Neural cell (in vitro differentiated cells): ENCODE results near the gene TF. TPM values are rescaled to one million over a fixed set of nuclear protein-coding genes. Genes with fewer than 3 reads are reported as not detected.

Source experiments
- H2AFZ ChIP-seq: fragments of 200-600, 300-800 bp; sonication (generic), shearing (Covaris generic); 2 replicates; pipeline ENCODE4 v1.6.0; 2014; ENCODE audit warnings: low read depth, mild to moderate bottlenecking, antibody characterized with exemption, low read length, moderate library complexity
- H3F3A ChIP-seq: fragments of 200-600 bp; shearing (Covaris generic); 2 replicates; pipeline ENCODE4 v1.6.1; 2016; ENCODE audit warnings: mild to moderate bottlenecking, moderate library complexity, mixed read lengths, antibody characterized with exemption, low read length; ENCODE audit not compliant: insufficient read depth, poor library complexity, severe bottlenecking
- H3K27ac ChIP-seq: fragments of 200-600, 300-800 bp; sonication (generic), shearing (Covaris generic); 2 replicates; pipeline ENCODE4 v1.5.1; 2014; ENCODE audit warnings: mild to moderate bottlenecking, low read length, moderate library complexity
- H3K27me3 ChIP-seq: fragments of 300-800, 200-600 bp; sonication (generic), shearing (Covaris generic); 2 replicates; pipeline ENCODE4 v1.6.0; 2014; ENCODE audit warnings: mild to moderate bottlenecking, low read depth, low read length, moderate library complexity; ENCODE audit not compliant: insufficient read depth
- H3K36me3 ChIP-seq: fragments of 300-800, 200-600 bp; sonication (generic), shearing (Covaris generic); 2 replicates; pipeline ENCODE4 v1.5.1; 2014; ENCODE audit warnings: mild to moderate bottlenecking, antibody characterized with exemption, low read length, moderate library complexity; ENCODE audit not compliant: insufficient read depth
- H3K4me2 ChIP-seq: fragments of 300-800, 200-600 bp; sonication (generic), shearing (Covaris generic); 2 replicates; pipeline ENCODE4 v1.6.0; 2014; ENCODE audit warnings: mild to moderate bottlenecking, low read length
- H3K4me3 ChIP-seq: fragments of 300-800, 200-600 bp; sonication (generic), shearing (Covaris generic); 2 replicates; pipeline ENCODE4 v1.5.1; 2014; ENCODE audit warnings: mild to moderate bottlenecking, low read length, moderate library complexity
- H3K79me2 ChIP-seq: fragments of 200-600 bp; shearing (Covaris generic); replicated peaks from 2 replicates; pipeline ENCODE4 v1.6.0; 2014; ENCODE audit warnings: mild to moderate bottlenecking, low read length, moderate library complexity; ENCODE audit not compliant: insufficient read depth
- H3K9ac ChIP-seq: fragments of 300-800, 200-600 bp; sonication (generic), shearing (Covaris generic); 2 replicates; pipeline ENCODE4 v1.6.1; 2016; ENCODE audit warnings: mild to moderate bottlenecking, low read length, mixed read lengths
- H3K9me2 ChIP-seq: fragments of 200-600 bp; shearing (Covaris generic); 2 replicates; pipeline ENCODE4 v1.6.1; 2016; ENCODE audit warnings: mild to moderate bottlenecking, low read length, mixed read lengths; ENCODE audit not compliant: insufficient read depth
- H3K9me3 ChIP-seq: fragments of 200-600, 300-800 bp; sonication (generic), shearing (Covaris generic); 2 replicates; pipeline ENCODE4 v1.6.1; 2016; ENCODE audit warnings: mild to moderate bottlenecking, mixed run types, low read length, moderate library complexity, mixed read lengths
- H4K20me1 ChIP-seq: fragments of 200-600 bp; shearing (Covaris generic); 2 replicates; pipeline ENCODE4 v1.6.1; 2016; ENCODE audit warnings: mild to moderate bottlenecking, mixed run types; ENCODE audit not compliant: insufficient read depth
- CTCF ChIP-seq: fragments of 450-650 bp; IDR thresholded peaks from 2 replicates; pipeline ENCODE4 v1.5.1; 2014; ENCODE audit warnings: antibody characterized with exemption, mild to moderate bottlenecking, moderate library complexity; ENCODE audit not compliant: poor library complexity, severe bottlenecking
- EP300 ChIP-seq: fragments of 450-650 bp; conservative IDR thresholded peaks from 2 replicates; pipeline ENCODE4 v1.6.1; 2014; ENCODE audit warnings: antibody characterized with exemption, mild to moderate bottlenecking, moderate library complexity; ENCODE audit not compliant: poor library complexity, severe bottlenecking
- EZH2 ChIP-seq: fragments of 200-600, 300-800 bp; shearing (Covaris generic), sonication (generic); IDR thresholded peaks from 2 replicates; pipeline ENCODE4 v1.6.1; 2014; ENCODE audit warnings: antibody characterized with exemption, low read length, borderline replicate concordance, mild to moderate bottlenecking; ENCODE audit not compliant: insufficient read depth, poor library complexity, severe bottlenecking
- MXI1 ChIP-seq: fragments of 450-650 bp; conservative IDR thresholded peaks from 2 replicates; pipeline ENCODE4 v1.6.1; 2014; ENCODE audit warnings: antibody characterized with exemption, mild to moderate bottlenecking; ENCODE audit not compliant: poor library complexity, severe bottlenecking
- POLR2AphosphoS5 ChIP-seq: IDR thresholded peaks from 2 replicates; pipeline ENCODE4 v1.6.1; 2012
- RAD21 ChIP-seq: fragments of 450-650 bp; conservative IDR thresholded peaks from 2 replicates; pipeline ENCODE4 v1.6.1; 2014; ENCODE audit warnings: antibody characterized with exemption, mild to moderate bottlenecking, moderate library complexity
- REST ChIP-seq: IDR thresholded peaks from 2 replicates; pipeline ENCODE4 v1.6.1; 2012; ENCODE audit warnings: borderline replicate concordance
- SMC3 ChIP-seq: fragments of 450-650 bp; conservative IDR thresholded peaks from 2 replicates; pipeline ENCODE4 v1.6.1; 2014; ENCODE audit warnings: antibody characterized with exemption, mild to moderate bottlenecking, moderate library complexity; ENCODE audit not compliant: poor library complexity
- TAF1 ChIP-seq: IDR thresholded peaks from 2 replicates; pipeline ENCODE4 v1.6.1; 2012; ENCODE audit warnings: low read depth
- polyA plus RNA-seq: library from polyadenylated mRNA; depleted of rRNA; stranded (reverse); fragments of >200 nt; gene quantifications from 2 replicates; pipeline ENCODE4 v1.2.3, GENCODE V29; 2014

TF gene
- polyA plus RNA-seq, 1 donor from 2014 or later, result 1.4 TPM

GRCh38 chr3:133746712-133747066 lies 496 bp downstream of the TF start:
- Histone ChIP-seq H3F3A (no peaks in the 10 kb centered on the region), H3K4me2 (no peak overlapping the region), H3K9me2 (no peaks in the 10 kb centered on the region), H3K27me3 (no peaks in the 10 kb centered on the region), H3K9ac (no peak overlapping the region), H3K79me2 (no peaks in the 10 kb centered on the region), H2AFZ (no peak overlapping the region), H3K27ac (no peak overlapping the region), H3K36me3 (no peaks in the 10 kb centered on the region), H3K9me3 (no peaks in the 10 kb centered on the region), H4K20me1 (no peaks in the 10 kb centered on the region), H3K4me3 (no peak overlapping the region)
- no peak for TF ChIP-seq TAF1
- TF ChIP-seq RAD21, result no peak
- no peak for TF ChIP-seq EP300
- no peak for TF ChIP-seq SMC3
- TF ChIP-seq EZH2, result no peak
- no peak for TF ChIP-seq REST
- TF ChIP-seq MXI1, result no peak
- TF ChIP-seq POLR2AphosphoS5, result no peak

GRCh38 chr3:133747373-133747772 lies 1.2 kb downstream of the TF start:
- no peak overlapping the region for H3K4me3 ChIP-seq
- no peak overlapping the region for H3K27ac ChIP-seq
- H2AFZ ChIP-seq, result no peak overlapping the region
- H3K9ac ChIP-seq, result no peak overlapping the region
- H3K27me3 ChIP-seq, result no peaks in the 10 kb centered on the region
- TF ChIP-seq CTCF (no peak), EP300 (no peak), REST (no peak), TAF1 (no peak), EZH2 (no peak), MXI1 (no peak), SMC3 (no peak), RAD21 (no peak), POLR2AphosphoS5 (no peak)
- no peaks in the 10 kb centered on the region for H3K36me3 ChIP-seq
- no peak overlapping the region for H3K4me2 ChIP-seq
- H3F3A ChIP-seq, result no peaks in the 10 kb centered on the region
- no peaks in the 10 kb centered on the region for H3K9me2 ChIP-seq
- no peaks in the 10 kb centered on the region for H4K20me1 ChIP-seq
- H3K79me2 ChIP-seq, result no peaks in the 10 kb centered on the region
- H3K9me3 ChIP-seq, result no peaks in the 10 kb centered on the region
